Loucy (cell line): Measurements from ENCODE around the gene SUFU.
"Not testable (repeated sequence)": the region's sequence is repeated elsewhere in the genome, so short reads cannot be mapped to it uniquely, and the experiment has no call there.

Experiments used
- H2AFZ ChIP-seq: fragments of 200-600 bp; sonication (generic); 2 replicates; pipeline ENCODE4 v1.6.0; 2016; ENCODE audit warnings: antibody characterized with exemption, mild to moderate bottlenecking, low read length, moderate library complexity
- H3F3A ChIP-seq: fragments of 200-600 bp; 2 replicates; pipeline ENCODE4 v1.6.0; 2016; ENCODE audit warnings: antibody characterized with exemption, low read depth, mild to moderate bottlenecking
- H3K27me3 ChIP-seq: fragments of 200-600 bp; sonication (generic); 2 replicates; pipeline ENCODE4 v1.6.1; 2014; ENCODE audit warnings: low read length, mild to moderate bottlenecking; ENCODE audit not compliant: insufficient read depth, poor library complexity, severe bottlenecking
- H3K36me3 ChIP-seq: fragments of 200-600 bp; sonication (generic); 2 replicates; pipeline ENCODE4 v1.6.1; 2016; ENCODE audit warnings: low read length; ENCODE audit not compliant: insufficient read depth
- H3K4me1 ChIP-seq: fragments of 200-600 bp; sonication (generic); 2 replicates; pipeline ENCODE4 v1.5.1; 2014; ENCODE audit warnings: low read length, mild to moderate bottlenecking; ENCODE audit not compliant: insufficient read depth, poor library complexity, severe bottlenecking
- H3K4me2 ChIP-seq: fragments of 200-600 bp; sonication (generic); 2 replicates; pipeline ENCODE4 v1.6.0; 2014; ENCODE audit warnings: antibody characterized with exemption, low read length, low read depth, mild to moderate bottlenecking; ENCODE audit not compliant: poor library complexity, severe bottlenecking
- H3K4me3 ChIP-seq: fragments of 200-600 bp; sonication (generic); 2 replicates; pipeline ENCODE4 v1.5.1; 2014; ENCODE audit warnings: low read length, mild to moderate bottlenecking, mixed read lengths; ENCODE audit not compliant: poor library complexity, severe bottlenecking
- H3K79me2 ChIP-seq: fragments of 200-600 bp; sonication (generic); 2 replicates; pipeline ENCODE4 v1.6.1; 2014; ENCODE audit warnings: low read length; ENCODE audit not compliant: insufficient read depth
- H3K9ac ChIP-seq: fragments of 200-600 bp; sonication (generic); 2 replicates; pipeline ENCODE4 v1.6.0; 2014; ENCODE audit warnings: mild to moderate bottlenecking, low read depth, low read length, moderate library complexity; ENCODE audit not compliant: poor library complexity, severe bottlenecking
- H3K9me2 ChIP-seq: fragments of 200-600 bp; sonication (generic); replicated peaks from 2 replicates; pipeline ENCODE4 v1.6.1; 2016; ENCODE audit warnings: low read depth, low read length, mixed read lengths
- H3K9me3 ChIP-seq: fragments of 200-600 bp; sonication (generic); 2 replicates; pipeline ENCODE4 v1.6.1; 2014; ENCODE audit warnings: mild to moderate bottlenecking, antibody characterized with exemption, low read length, low read depth; ENCODE audit not compliant: insufficient read depth
- H4K20me1 ChIP-seq: fragments of 200-600 bp; sonication (generic); 2 replicates; pipeline ENCODE4 v1.6.0; 2014; ENCODE audit warnings: antibody characterized with exemption, low read length, mild to moderate bottlenecking; ENCODE audit not compliant: insufficient read depth, poor library complexity, severe bottlenecking
- CTCF ChIP-seq: fragments of 200-600 bp; sonication (generic); conservative IDR thresholded peaks from 2 replicates; pipeline ENCODE4 v1.5.1; 2014; ENCODE audit warnings: mild to moderate bottlenecking, antibody characterized with exemption, low read length
- EZH2phosphoT487 ChIP-seq: fragments of 200-600 bp; IDR thresholded peaks from 2 replicates; pipeline ENCODE4 v1.6.1; 2018; ENCODE audit warnings: antibody characterized with exemption, mild to moderate bottlenecking, moderate library complexity, borderline replicate concordance

The SUFU gene

DNA sequence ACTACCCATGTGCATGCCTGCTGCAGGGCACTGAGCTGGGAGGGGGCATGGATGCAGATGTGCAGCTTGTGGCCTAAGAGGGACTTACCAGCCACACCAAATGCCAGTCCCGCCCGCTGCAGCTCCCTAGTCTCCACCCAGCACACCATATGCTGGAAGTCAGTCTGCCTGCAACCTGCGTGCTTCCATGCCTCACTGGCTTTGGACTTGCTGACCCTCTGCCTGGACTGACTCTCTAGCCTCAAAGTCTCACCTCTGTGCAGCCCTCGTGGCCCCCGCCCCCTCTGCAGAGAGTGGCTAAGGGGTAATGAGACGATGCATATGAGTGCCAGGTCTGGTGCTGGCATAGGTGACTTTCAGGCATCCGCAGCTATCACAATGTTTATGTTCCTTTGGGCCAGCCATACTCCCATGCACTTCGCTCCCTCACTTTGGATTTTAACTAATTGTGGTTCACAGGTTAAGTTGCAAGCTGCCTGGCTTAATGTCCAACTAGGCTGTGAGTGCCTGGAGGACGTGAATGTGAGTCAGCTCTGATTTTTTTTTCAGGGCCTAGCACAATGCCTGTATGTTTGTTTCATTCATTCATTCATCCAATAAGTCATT is 162.2 kb downstream of the SUFU start:
- Histone ChIP-seq H2AFZ (no peak overlapping the region), H3K4me3 (no peak overlapping the region), H3K9me3 (no peaks in the 10 kb centered on the region), H3K36me3 (no peaks in the 10 kb centered on the region), H3K27me3 (no peaks in the 10 kb centered on the region), H3K4me2 (no peak overlapping the region), H3K9ac (no peak overlapping the region), H3K4me1 (peaks cover 46% of the 10 kb centered on the region), H3F3A (no peaks in the 10 kb centered on the region), H3K9me2 (no peaks in the 10 kb centered on the region), H4K20me1 (no peaks in the 10 kb centered on the region), H3K79me2 (no peaks in the 10 kb centered on the region)
- TF ChIP-seq EZH2phosphoT487 (no peak), CTCF (no peak)

DNA sequence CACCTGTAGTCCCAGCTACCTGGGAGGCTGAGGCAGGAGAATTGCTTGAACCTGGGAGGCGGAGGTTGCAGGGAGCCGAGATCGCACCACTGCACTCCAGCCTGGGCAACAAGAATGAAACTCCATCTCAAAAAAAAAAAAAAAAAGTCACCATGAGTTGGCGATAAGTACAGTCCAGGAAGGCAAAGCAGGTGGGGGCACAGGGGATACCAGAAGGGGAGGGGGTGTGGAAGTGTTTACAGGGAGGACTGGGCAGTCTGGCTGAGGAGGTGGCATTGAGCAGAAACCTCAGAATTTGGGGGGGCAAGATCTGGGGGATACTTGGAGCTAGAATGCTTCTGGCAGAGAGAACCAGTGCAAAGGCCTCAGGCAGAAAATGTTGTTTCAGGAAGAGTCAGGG is 163.6 kb downstream of the SUFU start:
- not testable (repeated sequence) for H3K9me3 ChIP-seq, H3K9ac ChIP-seq, H3F3A ChIP-seq, H3K27me3 ChIP-seq, H2AFZ ChIP-seq, H3K4me2 ChIP-seq, H3K9me2 ChIP-seq, H3K36me3 ChIP-seq, H4K20me1 ChIP-seq, H3K79me2 ChIP-seq, H3K4me3 ChIP-seq
- peaks cover 37% of the 10 kb centered on the region for H3K4me1 ChIP-seq

DNA sequence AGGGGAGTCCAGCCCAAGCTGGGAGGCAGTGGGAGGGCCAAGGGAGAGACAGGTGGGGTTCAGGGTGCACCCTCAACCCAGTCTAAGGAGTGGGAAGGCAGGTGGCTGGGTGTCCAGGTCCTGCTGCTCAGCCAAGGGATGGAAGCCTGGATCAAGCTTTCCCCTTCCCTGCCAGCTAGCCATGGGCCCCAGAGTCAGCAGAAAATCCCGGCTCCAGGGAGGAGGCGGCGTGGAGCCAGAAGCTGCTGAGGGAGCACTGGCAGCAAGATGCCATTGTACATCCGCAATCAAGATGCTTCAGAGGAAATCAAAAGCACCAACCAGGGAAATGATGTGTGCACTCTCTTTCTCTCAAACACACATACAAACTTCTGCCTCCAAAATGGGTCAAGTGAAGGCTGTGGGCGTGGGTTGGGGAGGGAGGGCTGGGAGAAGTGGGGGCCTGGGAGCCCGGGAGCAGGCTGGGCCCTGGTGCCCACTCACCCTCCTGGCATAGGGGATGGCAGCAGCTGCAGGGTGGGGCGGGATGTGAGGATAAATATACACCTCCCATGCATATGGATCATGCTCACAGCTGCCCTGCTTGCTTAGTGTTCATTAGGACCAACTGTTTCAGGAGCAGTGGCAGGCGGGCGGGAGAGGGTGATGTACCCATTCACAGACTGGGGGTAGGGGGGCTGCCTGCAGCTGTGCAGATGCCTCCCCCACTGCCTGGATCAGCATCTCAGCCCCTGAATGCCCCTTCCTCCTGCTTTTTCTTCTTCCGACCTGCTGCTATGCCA is 164.7 kb downstream of the SUFU start:
- no peaks in the 10 kb centered on the region for H3K79me2 ChIP-seq
- no peak overlapping the region for H2AFZ ChIP-seq
- H3K4me3 ChIP-seq: no peak overlapping the region
- no peaks in the 10 kb centered on the region for H3F3A ChIP-seq
- no peaks in the 10 kb centered on the region for H3K9me2 ChIP-seq
- H4K20me1 ChIP-seq: no peaks in the 10 kb centered on the region
- TF ChIP-seq CTCF (no peak), EZH2phosphoT487 (no peak)
- H3K36me3 ChIP-seq: no peaks in the 10 kb centered on the region
- H3K9me3 ChIP-seq: no peaks in the 10 kb centered on the region
- peaks cover 44% of the 10 kb centered on the region for H3K4me1 ChIP-seq
- no peaks in the 10 kb centered on the region for H3K27me3 ChIP-seq
- peak overlapping the region; percentile 31 for H3K9ac ChIP-seq
- no peak overlapping the region for H3K4me2 ChIP-seq
